Upper lobe of left lung (tissue), 6 donors: ENCODE data around the gene BNC2. TPM values are rescaled to one million over a fixed set of nuclear protein-coding genes. Genes with fewer than 3 reads are reported as not detected.

ENCODE experiments used
- ATAC-seq, 2 donors: fragments of 200-7000 bp; cut with Tn5 transposase; one replicate each; pipeline ENCODE4 v1.9.1; 2022; ENCODE audit warnings: mild to moderate bottlenecking in 2 of 2, moderate library complexity in 2 of 2; ENCODE audit not compliant: low FRiP score in 2 of 2
- DNase-seq, 2 donors: peaks; one replicate each; pipeline ENCODE4 v3.0.0-alpha.2; 2019 to 2020
- H3K27ac ChIP-seq, 4 donors: fragments of 200-600 bp; sonication (generic); one replicate each; pipeline ENCODE4 v1.5.1; 2016 to 2019
- H3K27me3 ChIP-seq, 4 donors: fragments of 200-600 bp; sonication (generic); one replicate each; pipeline ENCODE4 v1.5.1; 2017 to 2019
- H3K36me3 ChIP-seq, 4 donors: fragments of 200-600 bp; sonication (generic); one replicate each; pipeline ENCODE4 v1.5.1; 2016 to 2019
- H3K4me1 ChIP-seq, 4 donors: fragments of 200-600 bp; sonication (generic); one replicate each; pipeline ENCODE4 v1.5.1; 2018 to 2019
- H3K4me3 ChIP-seq, 4 donors: fragments of 200-600 bp; sonication (generic); one replicate each; pipeline ENCODE4 v1.5.1; 2017 to 2019; ENCODE audit warnings: mild to moderate bottlenecking in 2 of 4, moderate library complexity in 1 of 4
- H3K9me3 ChIP-seq, 4 donors: fragments of 200-600 bp; sonication (generic); one replicate each; pipeline ENCODE4 v1.5.1; 2018 to 2019
- CTCF ChIP-seq, 6 experiments: fragments of 450-650 bp in 4 of 6; fragments of 200-600 bp in 2 of 6; sonication (generic) in 2 of 6; IDR thresholded peaks; one replicate each; pipeline ENCODE4 v1.5.1; 2016 to 2019; ENCODE audit warnings: antibody characterized with exemption in 6 of 6
- EP300 ChIP-seq, 4 donors: sonication (generic); formaldehyde crosslinking; IDR thresholded peaks; one replicate each; pipeline ENCODE4 v1.5.1; 2017; ENCODE audit warnings: antibody characterized with exemption in 4 of 4, control low read depth in 2 of 4
- POLR2A ChIP-seq, 4 donors: fragments of 450-650 bp; IDR thresholded peaks; one replicate each; pipeline ENCODE4 v1.5.1; 2016 to 2017; ENCODE audit warnings: antibody characterized with exemption in 4 of 4, mild to moderate bottlenecking in 2 of 4
- POLR2AphosphoS5 ChIP-seq, 2 donors: sonication (generic); formaldehyde crosslinking; IDR thresholded peaks; one replicate each; pipeline ENCODE4 v1.5.1; 2017; ENCODE audit warnings: antibody characterized with exemption in 2 of 2
- WGBS, 2 donors: methylation state at CpG; one replicate each; pipeline ENCODE4 v1.1.5; 2017 to 2018; 5-methylcytosine and 5-hydroxymethylcytosine counted together
- total RNA-seq, 6 donors: library from RNA; depleted of rRNA in 4 of 6; stranded (reverse); fragments of >200 nt in 4 of 6; gene quantifications; one replicate each; pipeline versions ENCODE4 v1.1.0 to v1.2.1, GENCODE V29; 2016 to 2021
- donor health status: DM: no; HTN: no; CAD: no; lungs with moderate emphysema.
- donor health status: DM: no; HTN: yes; CAD: no; lungs with severe emphysema.

The BNC2 gene
- total RNA-seq, 6 donors from 2014 or later = 4.6 to 21.7 (median 10.7) TPM

DNA sequence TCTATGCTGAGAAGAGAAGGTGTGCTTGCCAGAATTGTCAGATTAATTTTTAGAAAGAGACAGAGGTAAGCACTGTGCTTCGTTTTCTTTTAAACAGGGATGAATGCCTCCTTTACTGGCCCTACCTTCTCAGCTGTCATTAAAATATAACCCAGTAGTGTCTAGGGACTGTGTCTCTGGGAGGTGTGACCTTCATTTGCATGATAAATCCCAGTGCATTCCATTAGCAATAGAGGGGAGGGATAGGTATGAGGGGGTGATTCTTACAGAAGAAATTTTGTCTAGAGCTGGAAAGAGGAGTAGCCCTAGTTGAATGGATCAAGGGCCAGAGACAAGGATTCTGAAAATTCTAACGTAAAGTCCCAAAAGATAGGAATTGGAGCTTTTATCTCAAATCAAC, 351.5 kb downstream of the BNC2 start:
- Histone ChIP-seq H3K27me3 (no peaks in the 10 kb centered on the region), H3K4me3 (no peak overlapping the region), H3K27ac (no peak overlapping the region), H3K9me3 (no peaks in the 10 kb centered on the region), H3K36me3 (no peaks in the 10 kb centered on the region), H3K4me1 (peaks cover 0 to 6% (median 3%) of the 10 kb centered on the region in 4 donors)
- TF ChIP-seq EP300 (IDR thresholded peaks at IDR 0.05) (no peak), POLR2AphosphoS5 (IDR thresholded peaks at IDR 0.05) (no peak), POLR2A (IDR thresholded peaks at IDR 0.05) (no peak), CTCF (IDR thresholded peaks at IDR 0.05) (no peak)
- DNase-seq = no peak
- ATAC-seq = no peak
- 86 to 98% methylated on average over 2 of the region's 2 CpGs for WGBS, 2 donors

DNA sequence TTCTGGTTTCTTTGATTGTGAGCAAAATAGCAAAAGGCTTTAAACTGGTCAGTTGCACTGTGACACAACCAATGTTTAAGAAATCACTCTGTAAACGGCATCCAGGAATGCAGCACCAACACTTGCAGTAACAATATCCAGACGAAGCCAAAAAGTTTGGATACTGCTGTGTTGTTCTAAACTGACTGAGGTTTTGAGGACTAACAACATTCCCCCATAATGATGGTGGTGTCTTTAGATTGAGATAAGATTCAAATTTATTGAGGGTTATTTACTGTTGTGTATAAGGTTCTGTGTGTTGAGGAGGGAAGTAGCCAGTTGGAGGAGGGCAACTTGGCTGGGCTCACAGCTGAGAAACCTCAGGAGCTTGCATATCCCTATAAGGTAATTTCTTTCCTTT, 353.6 kb downstream of the BNC2 start:
- H3K9me3 ChIP-seq = no peaks in the 10 kb centered on the region
- H3K36me3 ChIP-seq = no peaks in the 10 kb centered on the region
- H3K27ac ChIP-seq = no peak overlapping the region
- H3K27me3 ChIP-seq = no peaks in the 10 kb centered on the region
- ATAC-seq = no peak
- no peak overlapping the region for H3K4me3 ChIP-seq
- DNase-seq = no peak
- peaks cover 0 to 5% (median 3%) of the 10 kb centered on the region in 4 donors for H3K4me1 ChIP-seq
- WGBS, 2 donors = 55 to 63% methylated on average over 2 of the region's 2 CpGs
- TF ChIP-seq POLR2AphosphoS5 (IDR thresholded peaks at IDR 0.05) = no peak
- no peak for TF ChIP-seq CTCF (IDR thresholded peaks at IDR 0.05)
- no peak for TF ChIP-seq POLR2A (IDR thresholded peaks at IDR 0.05)
- TF ChIP-seq EP300 (IDR thresholded peaks at IDR 0.05) = no peak

DNA sequence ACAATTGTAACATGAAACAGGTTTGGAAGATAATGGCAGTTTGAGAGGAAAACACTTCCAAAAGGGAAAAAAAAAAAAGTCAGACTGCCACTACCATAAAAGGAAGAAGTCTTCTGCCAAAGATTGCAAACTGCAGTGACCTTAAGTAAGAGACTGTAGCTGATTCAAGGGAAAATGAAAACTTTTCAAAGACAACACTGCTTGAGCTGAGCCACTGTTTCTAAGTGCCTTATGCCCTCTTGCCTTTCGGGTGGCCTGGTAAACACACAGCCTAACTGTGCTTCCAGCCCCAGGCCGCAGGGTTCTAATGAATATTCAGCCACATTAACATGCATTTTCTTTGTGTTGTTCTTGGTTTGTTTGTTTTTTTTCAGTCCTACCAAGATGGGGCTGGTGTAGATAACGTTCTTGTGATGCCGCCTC, 354.6 kb downstream of the BNC2 start:
- Histone ChIP-seq H3K9me3 (no peaks in the 10 kb centered on the region), H3K36me3 (no peaks in the 10 kb centered on the region), H3K4me1 (no peaks in the 10 kb centered on the region), H3K4me3 (no peak overlapping the region), H3K27me3 (no peaks in the 10 kb centered on the region), H3K27ac (no peak overlapping the region)
- no peak for TF ChIP-seq CTCF (IDR thresholded peaks at IDR 0.05)
- TF ChIP-seq POLR2A (IDR thresholded peaks at IDR 0.05) = no peak
- no peak for TF ChIP-seq POLR2AphosphoS5 (IDR thresholded peaks at IDR 0.05)
- TF ChIP-seq EP300 (IDR thresholded peaks at IDR 0.05) = no peak
- 73 to 82% methylated on average over 4 of the region's 4 CpGs for WGBS, 2 donors
- DNase-seq (no peak), ATAC-seq (peak in 1 of 2 donors; percentile 80)

DNA sequence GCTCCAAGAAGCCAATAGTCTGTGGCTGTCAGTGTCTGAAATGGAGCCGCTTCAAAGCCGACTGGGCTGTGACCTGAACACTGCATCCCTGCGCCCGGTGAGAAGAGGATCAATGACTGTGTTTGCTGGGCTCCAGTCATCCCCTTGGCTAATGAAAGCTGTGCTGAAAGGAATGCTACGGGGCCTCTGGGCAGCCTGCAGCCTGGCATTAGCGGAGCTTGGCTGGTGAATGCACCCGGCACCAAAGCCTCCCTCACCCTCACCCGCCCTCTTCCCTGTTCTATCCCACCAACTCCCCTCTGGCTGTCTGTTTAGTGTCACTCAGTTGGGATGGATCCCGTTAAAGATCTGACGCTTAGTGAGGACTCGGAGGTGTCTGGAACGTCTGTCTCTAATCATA, 355.3 kb downstream of the BNC2 start:
- no peak overlapping the region for H3K27ac ChIP-seq
- no peak for TF ChIP-seq POLR2AphosphoS5 (IDR thresholded peaks at IDR 0.05)
- TF ChIP-seq EP300 (IDR thresholded peaks at IDR 0.05) = no peak
- TF ChIP-seq POLR2A (IDR thresholded peaks at IDR 0.05) = no peak
- no peak for TF ChIP-seq CTCF (IDR thresholded peaks at IDR 0.05)
- ATAC-seq (peak in 1 of 2 donors; percentile 19), DNase-seq (no peak)
- no peaks in the 10 kb centered on the region for H3K36me3 ChIP-seq
- H3K4me1 ChIP-seq = peaks cover 0 to 5% (median 0%) of the 10 kb centered on the region in 4 donors
- no peaks in the 10 kb centered on the region for H3K9me3 ChIP-seq
- 73 to 85% methylated on average over 12 of the region's 12 CpGs for WGBS, 2 donors
- H3K4me3 ChIP-seq = no peak overlapping the region
- no peaks in the 10 kb centered on the region for H3K27me3 ChIP-seq

GRCh38 chr9:16514131-16514530, 356.3 kb downstream of the BNC2 start:
- no peak for TF ChIP-seq POLR2AphosphoS5 (IDR thresholded peaks at IDR 0.05)
- no peak overlapping the region for H3K27ac ChIP-seq
- no peaks in the 10 kb centered on the region for H3K9me3 ChIP-seq
- H3K4me1 ChIP-seq = peaks cover 0 to 7% (median 0%) of the 10 kb centered on the region in 4 donors
- DNase-seq (no peak), ATAC-seq (no peak)
- H3K36me3 ChIP-seq = no peaks in the 10 kb centered on the region
- H3K4me3 ChIP-seq = no peak overlapping the region
- 70 to 76% methylated on average over 1 of the region's 1 CpG for WGBS, 2 donors
- H3K27me3 ChIP-seq = no peaks in the 10 kb centered on the region
